Caki2 (cell line): Measurements from ENCODE around the gene IFIT2. TPM values are rescaled to one million over a fixed set of nuclear protein-coding genes. Genes with fewer than 3 reads are reported as not detected.
"Not testable (repeated sequence)": the region's sequence is repeated elsewhere in the genome, so short reads cannot be mapped to it uniquely, and the experiment has no call there.

Source experiments
- DNase-seq: peaks from one replicate; pipeline ENCODE4 v3.0.0-alpha.2; 2015; ENCODE audit warnings: low read depth
- in situ Hi-C: cut with HindIII; loops from 2 replicates; pipeline ENCODE4 v1.10.0; 2016; ENCODE audit warnings: low sequenced_read_pairs, low pct_unique_long_range_greater_than_20kb, mixed read lengths
- total RNA-seq: library from RNA; depleted of rRNA; stranded (reverse); fragments of >200 nt; shearing (Covaris generic); gene quantifications from 2 replicates; pipeline ENCODE4 v1.2.3, GENCODE V29; 2014; ENCODE audit warnings: low replicate concordance; rRNA removed

The IFIT2 gene
- 5.9 and 7.9 TPM in 2 replicates for total RNA-seq

GRCh38 chr10:89301721-89302445 lies at the start of gene IFIT2:
Gene IFIT2, plus strand, starts transcription at chr10:89302046. Its CDS starts 78 bp downstream, at chr10:89302124.
- in situ Hi-C loops, result no loop called here

GRCh38 chr10:89252225-89252585 lies 49.6 kb upstream of the IFIT2 start:
- in situ Hi-C loops, result no loop called here
- DNase-seq, result no peak

More at GRCh38 chr10:89301721-89302445, at the start of gene IFIT2:
- peak; percentile 64 for DNase-seq

- in situ Hi-C loops, DNase-seq: not testable (repeated sequence)
These were observed 46.7 kb upstream of the IFIT2 start for GRCh38 chr10:89255091-89255579.

GRCh38 chr10:89255793-89256192 lies 46.1 kb upstream of the IFIT2 start:
- DNase-seq, result no peak
- in situ Hi-C loops, result no loop called here

- no peak for DNase-seq
- in situ Hi-C loops, result no loop called here
These were observed 45.5 kb upstream of the IFIT2 start for GRCh38 chr10:89256340-89256739.

GRCh38 chr10:89256962-89257361 lies 44.9 kb upstream of the IFIT2 start:
- DNase-seq, result no peak
- in situ Hi-C loops, result no loop called here

- DNase-seq, result no peak
- in situ Hi-C loops, result no loop called here
These were observed 44.3 kb upstream of the IFIT2 start for GRCh38 chr10:89257581-89257980.

GRCh38 chr10:89258881-89259280 lies 43.0 kb upstream of the IFIT2 start:
- in situ Hi-C loops, result no loop called here

GRCh38 chr10:89262086-89263051 lies 39.5 kb upstream of the IFIT2 start:
- no peak for DNase-seq

More at GRCh38 chr10:89258881-89259280, 43.0 kb upstream of the IFIT2 start:
- DNase-seq, result no peak

GRCh38 chr10:89263091-89263490 lies 38.8 kb upstream of the IFIT2 start:
- DNase-seq, result no peak
- in situ Hi-C loops, result no loop called here

More at GRCh38 chr10:89262086-89263051, 39.5 kb upstream of the IFIT2 start:
- in situ Hi-C loops, result no loop called here

GRCh38 chr10:89263531-89263930 lies 38.3 kb upstream of the IFIT2 start:
- no peak for DNase-seq
- in situ Hi-C loops, result no loop called here

- in situ Hi-C loops, result no loop called here
These were observed 35.0 kb upstream of the IFIT2 start for GRCh38 chr10:89266721-89267453.

GRCh38 chr10:89269433-89270152 lies 32.3 kb upstream of the IFIT2 start:
- in situ Hi-C loops, result no loop called here
- DNase-seq, result no peak

More at GRCh38 chr10:89266721-89267453, 35.0 kb upstream of the IFIT2 start:
- no peak for DNase-seq

- no peak for DNase-seq
- in situ Hi-C loops, result no loop called here
These were observed 31.7 kb upstream of the IFIT2 start for GRCh38 chr10:89270153-89270483.

GRCh38 chr10:89271532-89271931 lies 30.3 kb upstream of the IFIT2 start:
- in situ Hi-C loops, result no loop called here
- DNase-seq, result no peak

- no peak for DNase-seq
- in situ Hi-C loops, result no loop called here
These were observed 28.2 kb upstream of the IFIT2 start for GRCh38 chr10:89273680-89274079.

- in situ Hi-C loops, result no loop called here
- peak; percentile 55 for DNase-seq
These were observed 26.9 kb upstream of the IFIT2 start for GRCh38 chr10:89274928-89275327.

GRCh38 chr10:89275383-89275782 lies 26.5 kb upstream of the IFIT2 start:
- in situ Hi-C loops, result no loop called here
- DNase-seq, result no peak
